Measurements from ENCODE around the gene GSTT2B. TPM values are rescaled to one million over a fixed set of nuclear protein-coding genes. Genes with fewer than 3 reads are reported as not detected.

Gene GSTT2B
- total RNA-seq, 1 donor from 2014 or later: 6.0 TPM

DNA sequence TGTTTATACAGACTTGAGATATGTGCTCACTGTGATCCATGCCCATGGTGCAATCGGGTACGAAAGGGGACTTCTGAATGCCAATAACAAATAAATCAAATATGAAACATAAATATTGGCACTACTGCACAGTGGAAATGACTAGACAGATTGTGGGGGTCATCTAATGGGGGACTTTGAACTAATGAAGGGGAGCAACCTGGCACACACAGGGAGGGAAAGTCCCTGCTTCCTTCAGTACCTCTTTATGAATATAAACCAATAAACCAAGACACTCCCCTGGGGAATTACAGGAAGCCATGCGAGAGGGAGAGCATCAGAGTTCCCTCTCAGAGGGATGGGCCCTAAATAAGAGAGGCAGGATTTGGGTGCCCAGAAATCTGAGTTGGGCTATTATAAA lies 45.7 kb downstream of the GSTT2B start:
- no peak for DNase-seq (ENCODE audit: low spot score)
- H3K9me3 Mint-ChIP-seq (ENCODE audit: unreplicated experiment): no peaks in the 10 kb centered on the region
- H3K27me3 Mint-ChIP-seq (ENCODE audit: unreplicated experiment): peaks cover 3% of the 10 kb centered on the region

GRCh38 chr22:23913661-23914353 lies 47.2 kb downstream of the GSTT2B start:
- H3K27me3 Mint-ChIP-seq (ENCODE audit: unreplicated experiment): peaks cover 5% of the 10 kb centered on the region
- peak; percentile 98 for DNase-seq (ENCODE audit: low spot score)
- no peaks in the 10 kb centered on the region for H3K36me3 Mint-ChIP-seq (ENCODE audit: low read depth, unreplicated experiment)
- TF ChIP-seq CTCF (IDR thresholded peaks at IDR 0.05; ENCODE audit: unreplicated experiment): no peak
- H3K4me3 Mint-ChIP-seq (ENCODE audit: unreplicated experiment): peak overlapping the region; percentile 93
- peak overlapping the region; percentile 96 for H3K27ac Mint-ChIP-seq (ENCODE audit: unreplicated experiment)
- peaks cover 11% of the 10 kb centered on the region for H3K4me1 Mint-ChIP-seq (ENCODE audit: unreplicated experiment)
- H3K9me3 Mint-ChIP-seq (ENCODE audit: unreplicated experiment): no peaks in the 10 kb centered on the region

More for the DNA sequence above, 45.7 kb downstream of the GSTT2B start:
- Mint-ChIP-seq H3K36me3 (ENCODE audit: low read depth, unreplicated experiment) (no peaks in the 10 kb centered on the region), H3K4me3 (ENCODE audit: unreplicated experiment) (no peak overlapping the region), H3K4me1 (ENCODE audit: unreplicated experiment) (peaks cover 11% of the 10 kb centered on the region), H3K27ac (ENCODE audit: unreplicated experiment) (no peak overlapping the region)
- no peak for TF ChIP-seq CTCF (IDR thresholded peaks at IDR 0.05; ENCODE audit: unreplicated experiment)

GRCh38 chr22:23913306-23913660 lies 47.7 kb downstream of the GSTT2B start:
- H3K4me3 Mint-ChIP-seq (ENCODE audit: unreplicated experiment): peak overlapping the region; percentile 93
- H3K27ac Mint-ChIP-seq (ENCODE audit: unreplicated experiment): peak overlapping the region; percentile 96
- H3K27me3 Mint-ChIP-seq (ENCODE audit: unreplicated experiment): peaks cover 9% of the 10 kb centered on the region
- peaks cover 11% of the 10 kb centered on the region for H3K4me1 Mint-ChIP-seq (ENCODE audit: unreplicated experiment)
- H3K36me3 Mint-ChIP-seq (ENCODE audit: low read depth, unreplicated experiment): peaks cover 3% of the 10 kb centered on the region
- DNase-seq (ENCODE audit: low spot score): no peak
- no peak for TF ChIP-seq CTCF (IDR thresholded peaks at IDR 0.05; ENCODE audit: unreplicated experiment)
- H3K9me3 Mint-ChIP-seq (ENCODE audit: unreplicated experiment): no peaks in the 10 kb centered on the region

GRCh38 chr22:23912293-23912903 lies 48.6 kb downstream of the GSTT2B start:
- no peak for DNase-seq (ENCODE audit: low spot score)
- Mint-ChIP-seq H3K36me3 (ENCODE audit: low read depth, unreplicated experiment) (peaks cover 3% of the 10 kb centered on the region), H3K4me3 (ENCODE audit: unreplicated experiment) (peak overlapping the region; percentile 13), H3K4me1 (ENCODE audit: unreplicated experiment) (peaks cover 11% of the 10 kb centered on the region), H3K27ac (ENCODE audit: unreplicated experiment) (no peak overlapping the region), H3K27me3 (ENCODE audit: unreplicated experiment) (peaks cover 9% of the 10 kb centered on the region), H3K9me3 (ENCODE audit: unreplicated experiment) (no peaks in the 10 kb centered on the region)
- no peak for TF ChIP-seq CTCF (IDR thresholded peaks at IDR 0.05; ENCODE audit: unreplicated experiment)

DNA sequence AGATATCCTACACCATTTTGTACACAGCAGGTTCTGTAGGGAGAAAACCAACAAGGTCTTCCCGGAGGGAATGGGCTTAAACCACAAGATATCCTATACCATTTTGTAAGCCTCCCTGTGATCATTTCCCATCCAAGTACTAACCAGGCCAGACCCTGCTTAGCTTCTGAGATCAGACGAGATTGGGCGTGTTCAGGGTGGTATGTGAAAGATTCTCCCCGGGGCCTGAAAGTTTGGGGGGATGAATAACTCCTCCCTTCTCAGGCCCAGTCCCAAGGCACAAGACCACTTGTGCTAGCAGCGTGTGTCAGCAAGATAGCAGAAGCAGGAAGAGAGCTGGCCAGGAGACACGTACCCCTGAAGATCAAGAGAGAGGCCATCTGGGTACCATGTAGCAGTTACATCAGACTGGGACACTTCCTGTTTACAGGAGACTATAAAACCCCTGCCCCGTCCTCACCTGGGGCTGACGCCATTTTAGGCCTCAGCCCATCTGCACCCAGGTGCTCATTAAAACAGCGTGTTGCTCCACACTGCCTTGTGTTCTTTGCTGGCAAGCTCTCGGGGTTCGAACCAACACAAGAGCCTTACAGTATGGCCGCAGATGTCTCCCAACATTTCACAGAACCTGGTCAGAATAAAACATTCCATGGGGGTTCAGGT lies 49.5 kb downstream of the GSTT2B start:
- no peak overlapping the region for H3K27ac Mint-ChIP-seq (ENCODE audit: unreplicated experiment)
- DNase-seq (ENCODE audit: low spot score): no peak
- peaks cover 3% of the 10 kb centered on the region for H3K36me3 Mint-ChIP-seq (ENCODE audit: low read depth, unreplicated experiment)
- H3K4me3 Mint-ChIP-seq (ENCODE audit: unreplicated experiment): no peak overlapping the region
- peaks cover 11% of the 10 kb centered on the region for H3K27me3 Mint-ChIP-seq (ENCODE audit: unreplicated experiment)
- TF ChIP-seq CTCF (IDR thresholded peaks at IDR 0.05; ENCODE audit: unreplicated experiment): no peak
- H3K9me3 Mint-ChIP-seq (ENCODE audit: unreplicated experiment): no peaks in the 10 kb centered on the region
- peaks cover 11% of the 10 kb centered on the region for H3K4me1 Mint-ChIP-seq (ENCODE audit: unreplicated experiment)
